B cell (primary cell): Measurements from ENCODE around the gene TRIM46.

Experiments
- CTCF ChIP-seq: fragments of 200-600 bp; IDR thresholded peaks from one replicate; pipeline ENCODE4 v1.8.0; 2022; ENCODE audit warnings: antibody characterized with exemption, mild to moderate bottlenecking
- EZH2 ChIP-seq: IDR thresholded peaks from 2 replicates; pipeline ENCODE4 v1.6.1; 2012; ENCODE audit warnings: borderline replicate concordance, low read depth, mild to moderate bottlenecking, moderate library complexity, low read length; ENCODE audit not compliant: insufficient read depth, poor library complexity, severe bottlenecking

- no peak for TF ChIP-seq CTCF
- no peak for TF ChIP-seq EZH2
Observed at GRCh38 chr1:155178441-155179111, 4.9 kb downstream of the TRIM46 start.
